Stomach (tissue), 9 donors: ENCODE data around the gene PLXND1. TPM values are rescaled to one million over a fixed set of nuclear protein-coding genes. Genes with fewer than 3 reads are reported as not detected.

Experiments
- DNase-seq, 2 donors: peaks; one replicate each; pipeline versions ENCODE4 v3.0.0 to v3.0.0-alpha.2; 2013 to 2019
- H3K27ac ChIP-seq, 5 donors: fragments of 200-600 bp in 4 of 5; sonication (generic) in 4 of 5; one replicate each; pipeline ENCODE4 v1.5.1; 2013 to 2019; ENCODE audit warnings: mild to moderate bottlenecking in 1 of 5, moderate library complexity in 1 of 5
- H3K27me3 ChIP-seq, 3 donors: fragments of 200-600 bp; sonication (generic); one replicate each; pipeline ENCODE4 v1.5.1; 2017 to 2019; ENCODE audit warnings: mixed run types in 1 of 3
- H3K36me3 ChIP-seq, 4 donors: fragments of 200-600 bp; sonication (generic); 1 replicate in 3 of 4; 2 replicates in 1 of 4; pipeline ENCODE4 v1.5.1; 2016 to 2019
- H3K4me1 ChIP-seq, 4 donors: fragments of 200-600 bp; sonication (generic); one replicate each; pipeline ENCODE4 v1.5.1; 2016 to 2019
- H3K4me3 ChIP-seq, 4 donors: fragments of 200-600 bp; sonication (generic) in 3 of 4; one replicate each; pipeline ENCODE4 v1.5.1; 2016 to 2019; ENCODE audit warnings: mild to moderate bottlenecking in 1 of 4
- H3K9me3 ChIP-seq, 4 donors: fragments of 200-600 bp; sonication (generic); one replicate each; pipeline ENCODE4 v1.5.1; 2016 to 2019
- EP300 ChIP-seq: sonication (generic); formaldehyde crosslinking; IDR thresholded peaks from one replicate; pipeline ENCODE4 v1.6.1; 2017; ENCODE audit warnings: antibody characterized with exemption
- POLR2A ChIP-seq, 4 donors: fragments of 450-650 bp; IDR thresholded peaks; one replicate each; pipeline ENCODE4 v1.6.1; 2016; ENCODE audit warnings: antibody characterized with exemption in 4 of 4, control low read depth in 2 of 4, mild to moderate bottlenecking in 1 of 4, moderate library complexity in 1 of 4
- POLR2AphosphoS5 ChIP-seq, 3 donors: sonication (generic); formaldehyde crosslinking; IDR thresholded peaks; one replicate each; pipeline ENCODE4 v1.6.1; 2016; ENCODE audit warnings: antibody characterized with exemption in 3 of 3
- WGBS, 5 donors: extraction: QIAGEN DNeasy Blood & Tissue Kit in 3 of 5; methylation state at CpG; one replicate each; pipeline versions ENCODE4 v1.1.5 to v1.1.7; 2013 to 2018; 5-methylcytosine and 5-hydroxymethylcytosine counted together
- intact Hi-C: fragments of 100-400 bp; cut with DNase I; formaldehyde crosslinking; loops from one replicate; pipeline ENCODE4 v1.15.1; 2023; ENCODE audit warnings: low total_unique reads
- polyA plus RNA-seq, 3 donors: library from polyadenylated mRNA; stranded (reverse); fragments of 200-250 nt; gene quantifications; one replicate each; pipeline ENCODE4 v1.2.3, GENCODE V29; 2013
- total RNA-seq, 5 donors: library from RNA; depleted of rRNA; stranded (reverse); fragments of >200 nt; gene quantifications; one replicate each; pipeline versions ENCODE4 v1.1.0 to v1.2.3, GENCODE V29; 2014 to 2016
- TF ChIP-seq, protein P1 (sequence below), 7 experiments: fragments of 450-650 bp in 4 of 7; fragments of 200-600 bp in 3 of 7; sonication (generic) in 3 of 7; IDR thresholded peaks; one replicate each; pipeline ENCODE4 v1.5.1; 2016 to 2019; ENCODE audit warnings: antibody characterized with exemption in 7 of 7, control low read depth in 2 of 7, mild to moderate bottlenecking in 1 of 7
- donor health status: healthy with polysubstance abuse.
- donor health status: Bipolar disorder and iron deficiency.
- donor health status: healthy.

Gene PLXND1
- total and polyA plus RNA-seq, 8 donors: 22.6 to 251 (median 58.6) TPM

- DNase-seq: no peak
- Histone ChIP-seq H3K27ac (peak overlapping the region in 2 of 5 donors; percentile 97 to 99), H3K9me3 (no peaks in the 10 kb centered on the region), H3K4me1 (peaks cover 44 to 80% (median 60%) of the 10 kb centered on the region in 4 donors), H3K27me3 (no peaks in the 10 kb centered on the region), H3K4me3 (no peak overlapping the region), H3K36me3 (no peaks in the 10 kb centered on the region)
- intact Hi-C loops: no loop called here
- TF ChIP-seq EP300 (no peak), POLR2A (IDR thresholded peaks at IDR 0.05) (no peak), POLR2AphosphoS5 (IDR thresholded peaks at IDR 0.05) (no peak)
- TF ChIP-seq, protein P1, sequence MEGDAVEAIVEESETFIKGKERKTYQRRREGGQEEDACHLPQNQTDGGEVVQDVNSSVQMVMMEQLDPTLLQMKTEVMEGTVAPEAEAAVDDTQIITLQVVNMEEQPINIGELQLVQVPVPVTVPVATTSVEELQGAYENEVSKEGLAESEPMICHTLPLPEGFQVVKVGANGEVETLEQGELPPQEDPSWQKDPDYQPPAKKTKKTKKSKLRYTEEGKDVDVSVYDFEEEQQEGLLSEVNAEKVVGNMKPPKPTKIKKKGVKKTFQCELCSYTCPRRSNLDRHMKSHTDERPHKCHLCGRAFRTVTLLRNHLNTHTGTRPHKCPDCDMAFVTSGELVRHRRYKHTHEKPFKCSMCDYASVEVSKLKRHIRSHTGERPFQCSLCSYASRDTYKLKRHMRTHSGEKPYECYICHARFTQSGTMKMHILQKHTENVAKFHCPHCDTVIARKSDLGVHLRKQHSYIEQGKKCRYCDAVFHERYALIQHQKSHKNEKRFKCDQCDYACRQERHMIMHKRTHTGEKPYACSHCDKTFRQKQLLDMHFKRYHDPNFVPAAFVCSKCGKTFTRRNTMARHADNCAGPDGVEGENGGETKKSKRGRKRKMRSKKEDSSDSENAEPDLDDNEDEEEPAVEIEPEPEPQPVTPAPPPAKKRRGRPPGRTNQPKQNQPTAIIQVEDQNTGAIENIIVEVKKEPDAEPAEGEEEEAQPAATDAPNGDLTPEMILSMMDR (IDR thresholded peaks at IDR 0.05): no peak
- WGBS, 5 donors: 62 to 76% (median 71%) methylated on average over 16 to 18 of the region's 18 CpGs
Observed at GRCh38 chr3:129620828-129621559, 14.5 kb upstream of the PLXND1 start.

GRCh38 chr3:129619726-129620162 lies 13.3 kb upstream of the PLXND1 start:
- Histone ChIP-seq H3K4me1 (peaks cover 43 to 80% (median 60%) of the 10 kb centered on the region in 4 donors), H3K27me3 (no peaks in the 10 kb centered on the region), H3K27ac (peak overlapping the region in 3 of 5 donors; percentile 6 to 52 (median 44)), H3K9me3 (no peaks in the 10 kb centered on the region), H3K36me3 (no peaks in the 10 kb centered on the region), H3K4me3 (no peak overlapping the region)
- intact Hi-C loops: no loop called here
- 90 to 100% (median 94%) methylated on average over 3 to 6 of the region's 6 CpGs for WGBS, 5 donors
- DNase-seq: no peak
- no peak for TF ChIP-seq EP300
- TF ChIP-seq, protein P1 (IDR thresholded peaks at IDR 0.05): no peak
- TF ChIP-seq POLR2AphosphoS5 (IDR thresholded peaks at IDR 0.05): no peak
- TF ChIP-seq POLR2A (IDR thresholded peaks at IDR 0.05): no peak

- Histone ChIP-seq H3K4me3 (no peak overlapping the region), H3K9me3 (no peaks in the 10 kb centered on the region), H3K27me3 (no peaks in the 10 kb centered on the region), H3K4me1 (peaks cover 41 to 80% (median 59%) of the 10 kb centered on the region in 4 donors), H3K36me3 (no peaks in the 10 kb centered on the region), H3K27ac (peak overlapping the region in 3 of 5 donors; percentile 29 to 52 (median 50))
- DNase-seq: peak in 1 of 2 donors; percentile 32
- intact Hi-C loops: no loop called here
- WGBS, 5 donors: 77 to 85% (median 83%) methylated on average over 19 to 23 of the region's 23 CpGs
- TF ChIP-seq EP300 (no peak), POLR2AphosphoS5 (IDR thresholded peaks at IDR 0.05) (no peak), POLR2A (IDR thresholded peaks at IDR 0.05) (no peak)
- TF ChIP-seq, protein P1 (IDR thresholded peaks at IDR 0.05): no peak
Observed at GRCh38 chr3:129618901-129619671, 12.6 kb upstream of the PLXND1 start.

- intact Hi-C loops: no loop called here
- Histone ChIP-seq H3K4me1 (peaks cover 33 to 72% (median 51%) of the 10 kb centered on the region in 4 donors), H3K4me3 (no peak overlapping the region), H3K27ac (peak overlapping the region in 3 of 5 donors; percentile 29 to 52 (median 50)), H3K36me3 (no peaks in the 10 kb centered on the region), H3K9me3 (no peaks in the 10 kb centered on the region), H3K27me3 (no peaks in the 10 kb centered on the region)
- no peak for TF ChIP-seq POLR2AphosphoS5 (IDR thresholded peaks at IDR 0.05)
- TF ChIP-seq POLR2A (IDR thresholded peaks at IDR 0.05): no peak
- TF ChIP-seq, protein P1 (IDR thresholded peaks at IDR 0.05): no peak
- no peak for TF ChIP-seq EP300
- DNase-seq: peak in 1 of 2 donors; percentile 17
- WGBS, 5 donors: 68 to 82% (median 79%) methylated on average over 15 of the region's 15 CpGs
Observed at GRCh38 chr3:129618186-129618820, 11.8 kb upstream of the PLXND1 start.
